Activated T-cell treated with anti-CD3 and anti-CD28 coated beads for 4 hours (primary cell): ENCODE data around the gene BPIFB4.
"Not testable (repeated sequence)": the region's sequence is repeated elsewhere in the genome, so short reads cannot be mapped to it uniquely, and the experiment has no call there.

Source experiments
- DNase-seq: peaks from one replicate; pipeline ENCODE4 v3.0.0-alpha.2; 2020

Gene BPIFB4

DNA sequence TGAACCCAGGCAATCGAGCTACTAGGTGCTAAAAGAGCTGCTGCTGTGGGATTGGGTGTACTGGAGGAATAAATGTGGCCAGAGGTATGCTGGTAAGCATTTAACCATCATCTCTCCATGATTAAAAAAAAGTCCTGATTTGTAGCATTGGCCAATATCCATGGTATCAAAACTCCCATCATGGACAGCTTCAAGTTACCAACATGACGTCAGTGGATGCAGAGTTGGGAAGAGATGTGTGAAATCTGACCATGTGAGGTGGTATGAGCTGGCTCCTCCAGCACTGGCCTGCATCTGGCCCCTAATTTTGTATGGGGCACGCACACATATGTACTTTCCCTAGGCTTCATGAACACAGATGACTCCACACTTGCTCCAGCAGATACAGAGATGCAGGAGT is 11.7 kb downstream of the BPIFB4 start:
- no peak for DNase-seq

GRCh38 chr20:33091693-33092092 is 12.2 kb downstream of the BPIFB4 start:
- DNase-seq = no peak

GRCh38 chr20:33092361-33092760 is 12.9 kb downstream of the BPIFB4 start:
- DNase-seq = no peak

- DNase-seq = no peak
These were observed 13.6 kb downstream of the BPIFB4 start for GRCh38 chr20:33093074-33093473.

DNA sequence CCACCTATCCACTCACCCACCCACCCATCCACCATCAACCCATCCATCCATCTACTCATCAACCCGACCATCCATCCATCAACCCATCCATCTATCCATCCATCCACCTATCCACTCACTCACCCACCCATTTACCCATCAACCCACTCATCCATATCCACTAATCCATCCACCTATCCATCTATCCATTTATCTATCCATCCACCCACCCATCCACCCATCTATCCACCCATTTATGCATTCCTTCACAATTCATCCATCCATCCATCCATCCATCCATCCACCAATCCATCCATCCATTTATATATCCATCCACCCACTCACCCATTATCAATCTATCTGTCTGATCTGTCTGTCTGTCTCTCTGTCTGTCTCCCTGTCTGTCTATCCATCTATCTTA is 14.1 kb downstream of the BPIFB4 start:
- DNase-seq = no peak

GRCh38 chr20:33095249-33095648 is 15.8 kb downstream of the BPIFB4 start:
- no peak for DNase-seq

- peak; percentile 7 for DNase-seq
These were observed 16.6 kb downstream of the BPIFB4 start for GRCh38 chr20:33095902-33096584.

DNA sequence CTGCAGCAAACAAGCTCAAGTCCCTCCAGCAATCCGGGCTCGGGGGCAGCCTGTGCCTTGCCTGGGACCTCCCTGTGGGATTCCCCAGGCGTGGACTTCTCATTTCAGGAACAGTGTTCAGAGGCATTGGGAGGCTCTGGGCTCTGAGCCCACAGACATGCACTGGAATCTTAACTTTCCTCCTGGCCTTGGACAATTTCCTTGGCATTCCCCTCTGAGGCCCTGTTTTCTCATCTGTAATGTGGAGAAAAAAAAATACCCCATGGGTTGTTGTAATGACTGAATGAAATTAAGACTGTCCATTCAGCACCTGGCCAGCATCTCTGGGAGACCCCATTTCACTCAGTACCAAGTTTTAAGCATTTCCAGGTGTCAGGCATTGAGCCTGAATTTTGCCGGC is 17.6 kb downstream of the BPIFB4 start:
- no peak for DNase-seq

DNA sequence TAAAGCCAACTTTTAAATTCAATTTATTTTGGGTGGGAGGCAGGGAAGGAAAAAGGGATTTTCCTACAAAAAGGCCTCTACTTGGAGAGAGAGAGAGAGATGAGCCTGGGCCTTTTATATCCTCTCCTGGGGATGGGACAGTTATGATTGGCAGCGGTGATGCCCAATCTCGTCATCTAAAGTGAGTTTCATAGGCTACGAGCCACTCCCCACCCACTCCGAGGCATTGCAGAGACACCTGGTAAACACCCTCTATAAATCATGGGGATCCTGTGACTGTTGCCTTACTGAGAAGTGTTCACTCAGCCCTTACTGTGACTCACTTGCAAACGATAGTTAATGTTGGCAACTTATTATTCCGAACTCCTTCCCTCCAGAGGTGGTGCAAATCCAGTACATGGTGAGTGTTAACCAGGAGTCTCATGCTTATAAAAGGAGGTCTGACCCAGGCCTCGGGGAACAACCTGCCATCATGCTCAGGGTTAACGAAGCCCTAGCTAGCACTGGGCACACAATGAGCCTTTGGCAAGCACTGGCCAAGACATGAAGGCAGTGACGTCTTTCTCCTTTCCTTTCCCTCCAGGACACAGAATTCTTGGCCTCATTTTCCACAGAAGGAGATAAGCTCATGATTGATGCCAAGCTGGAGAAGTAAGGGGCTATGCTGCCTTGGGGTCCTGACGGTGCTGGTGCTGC is 20.5 kb downstream of the BPIFB4 start:
- DNase-seq = no peak

- DNase-seq = no peak
These were observed 24.1 kb downstream of the BPIFB4 start for GRCh38 chr20:33103556-33103955.

DNA sequence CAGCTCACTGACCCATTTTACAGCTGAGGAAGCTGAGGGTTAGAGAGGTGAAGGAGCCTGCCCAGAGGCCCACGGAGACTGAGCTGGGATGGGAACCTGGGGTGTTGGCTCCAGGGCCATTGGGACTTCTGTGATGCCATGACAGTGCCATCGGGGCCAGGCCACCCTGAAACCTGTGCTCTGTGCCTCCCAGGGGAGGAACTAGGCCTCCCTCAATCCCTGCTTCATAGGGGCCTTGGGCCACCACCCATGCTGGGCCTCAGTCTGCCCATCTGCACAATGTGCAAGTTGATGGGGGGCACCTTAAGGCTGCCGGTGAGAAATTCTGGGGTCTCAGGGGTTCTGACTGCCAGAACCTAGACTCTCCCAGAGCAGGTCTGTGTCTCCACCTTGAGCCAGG is 24.9 kb downstream of the BPIFB4 start:
- no peak for DNase-seq

DNA sequence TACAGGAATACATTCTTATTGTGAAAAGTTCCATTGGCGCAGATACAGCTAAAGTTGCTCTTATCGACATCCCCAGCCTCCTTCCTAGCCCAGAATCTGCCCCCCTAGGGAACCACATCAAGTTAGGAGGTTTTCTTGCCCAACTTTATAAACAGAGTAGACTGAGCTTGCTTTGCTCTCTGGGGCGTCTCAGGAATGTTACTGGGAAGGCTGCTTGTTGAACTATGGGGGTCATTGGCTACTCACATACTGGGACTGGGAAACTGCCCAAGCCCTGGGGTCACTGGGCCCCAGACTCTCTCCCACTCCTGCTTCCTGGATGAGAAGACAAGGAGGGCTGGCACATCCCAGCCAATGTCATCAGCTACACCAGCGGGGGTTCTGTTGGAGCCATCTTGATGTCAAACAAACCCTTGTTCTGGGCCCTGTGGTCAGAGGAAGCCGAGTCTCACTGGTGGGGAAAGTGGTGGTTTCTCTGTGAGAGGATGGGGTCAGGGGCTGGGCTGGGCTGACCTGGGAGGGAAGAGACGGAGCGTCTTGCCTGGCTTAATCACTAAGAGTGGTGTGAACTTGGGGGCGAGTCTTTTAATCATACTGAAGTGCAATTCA is 26.0 kb downstream of the BPIFB4 start:
- DNase-seq = no peak

DNA sequence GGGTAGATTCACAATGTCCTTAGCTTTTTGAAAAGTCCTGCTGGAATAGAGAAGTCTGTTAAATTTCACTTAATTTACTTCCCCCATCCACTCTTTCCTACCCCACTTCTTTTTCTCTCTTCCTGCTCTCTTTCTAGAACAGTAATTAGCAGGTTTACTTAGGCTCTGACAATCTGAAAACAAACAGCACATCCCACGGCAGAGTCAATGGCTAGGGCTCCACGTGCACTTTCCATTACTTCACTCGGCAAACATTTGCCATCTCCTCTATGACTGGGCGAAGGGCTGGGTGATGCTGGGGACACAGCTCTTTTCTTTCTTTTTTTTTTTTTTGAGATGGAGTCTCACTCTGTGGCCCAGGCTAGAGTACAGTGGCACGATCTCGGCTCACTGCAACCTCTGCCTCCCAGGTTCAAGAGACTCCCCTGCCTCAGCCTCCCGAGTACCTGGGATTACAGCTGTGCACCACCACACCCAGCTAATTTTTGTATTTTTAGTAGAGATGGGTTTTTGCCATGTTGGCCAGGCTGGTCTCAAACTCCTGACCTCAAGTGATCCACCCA is 26.7 kb downstream of the BPIFB4 start:
- not testable (repeated sequence) for DNase-seq

DNA sequence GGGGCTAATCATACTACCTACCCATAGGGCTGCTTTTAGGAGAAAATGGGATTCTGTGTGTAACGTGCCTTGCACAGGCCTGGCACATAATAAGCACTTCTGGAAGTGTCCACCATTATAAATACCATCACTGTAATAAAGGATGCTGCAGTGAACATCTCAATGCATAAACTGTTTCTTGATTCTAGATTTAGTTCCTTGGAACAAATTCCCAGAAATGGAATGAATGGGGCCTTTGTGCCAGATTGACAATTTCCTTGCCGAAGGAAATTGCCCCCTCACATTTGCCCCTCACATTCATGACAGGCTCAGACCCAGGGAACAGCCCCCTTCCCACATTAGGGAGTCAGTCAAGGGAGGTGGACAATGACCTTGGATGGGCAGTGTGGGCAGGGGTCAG is 29.2 kb downstream of the BPIFB4 start:
- no peak for DNase-seq

DNA sequence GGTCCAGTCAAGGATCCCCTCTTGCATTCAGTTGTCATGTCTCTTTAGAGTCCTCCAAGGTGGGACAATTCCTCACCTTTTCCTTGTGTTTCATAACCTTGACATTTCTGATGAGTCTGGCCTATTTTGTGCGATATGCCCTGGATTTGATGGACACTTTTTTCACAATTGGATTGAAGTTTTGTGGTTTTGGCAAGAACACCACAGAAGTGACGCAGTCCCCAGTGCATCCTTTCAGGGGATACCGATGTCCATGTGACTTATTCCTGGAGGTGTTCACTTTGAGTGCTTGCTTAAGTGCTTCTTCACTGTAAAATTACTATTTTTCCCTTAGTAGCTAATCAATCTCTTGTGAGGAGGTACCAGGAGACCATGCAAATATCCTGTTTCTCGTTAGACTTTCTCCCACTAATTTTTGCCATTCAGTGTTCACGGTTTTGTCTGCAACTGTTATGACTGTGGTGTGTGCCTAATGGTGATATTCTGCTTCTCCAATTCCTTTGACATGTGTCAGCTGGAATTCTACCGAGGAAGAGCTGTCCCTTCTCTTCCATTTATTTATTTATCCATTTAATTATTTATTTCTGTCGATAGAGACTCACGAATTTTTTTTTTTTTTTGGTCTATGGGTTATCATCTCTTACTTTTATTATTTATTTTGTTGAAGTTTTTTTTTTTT is 30.8 kb downstream of the BPIFB4 start:
- DNase-seq = no peak

GRCh38 chr20:33111306-33111705 is 31.9 kb downstream of the BPIFB4 start:
- no peak for DNase-seq

DNA sequence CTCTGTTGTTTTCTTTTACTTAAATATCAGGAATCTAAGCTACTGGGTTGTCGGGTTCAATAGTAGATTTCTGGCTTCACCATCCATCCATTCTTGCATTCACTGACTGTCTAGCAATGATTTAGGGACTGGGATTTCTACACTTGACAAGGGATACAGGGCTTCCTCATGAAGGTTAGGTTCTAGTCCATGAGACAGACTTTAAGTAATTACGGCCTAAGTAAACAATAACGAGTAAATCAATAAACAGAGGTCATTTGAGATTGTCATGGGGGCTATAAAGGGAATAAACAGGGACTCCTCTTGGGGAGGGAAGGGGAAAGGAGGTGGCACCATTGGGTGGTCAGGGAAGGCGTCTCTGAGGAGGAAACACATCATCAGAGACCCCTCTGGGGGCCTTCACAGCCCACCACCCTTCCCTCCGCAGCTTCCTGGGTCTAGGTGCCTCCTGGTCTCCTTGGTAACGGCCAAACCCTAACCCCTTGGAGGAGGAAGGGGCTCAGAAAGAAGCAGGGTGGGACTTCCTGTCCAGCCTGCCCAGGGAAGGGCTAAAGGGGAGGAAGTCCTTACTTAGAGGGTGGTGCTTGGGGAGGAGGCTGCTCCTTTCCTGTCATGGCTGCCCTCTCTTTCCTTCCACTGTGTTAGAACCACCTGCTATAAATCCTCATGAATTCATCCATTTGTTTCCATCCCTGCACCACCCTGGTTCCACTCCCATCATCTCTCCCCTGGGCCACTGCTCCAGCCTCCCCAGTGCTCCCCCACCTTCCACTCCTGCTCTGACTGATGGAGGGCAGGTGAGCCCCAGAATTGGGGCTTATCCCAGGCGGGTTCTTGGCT is 33.3 kb downstream of the BPIFB4 start:
- DNase-seq = no peak

GRCh38 chr20:33113387-33113908 is 34.0 kb downstream of the BPIFB4 start:
- DNase-seq = no peak

DNA sequence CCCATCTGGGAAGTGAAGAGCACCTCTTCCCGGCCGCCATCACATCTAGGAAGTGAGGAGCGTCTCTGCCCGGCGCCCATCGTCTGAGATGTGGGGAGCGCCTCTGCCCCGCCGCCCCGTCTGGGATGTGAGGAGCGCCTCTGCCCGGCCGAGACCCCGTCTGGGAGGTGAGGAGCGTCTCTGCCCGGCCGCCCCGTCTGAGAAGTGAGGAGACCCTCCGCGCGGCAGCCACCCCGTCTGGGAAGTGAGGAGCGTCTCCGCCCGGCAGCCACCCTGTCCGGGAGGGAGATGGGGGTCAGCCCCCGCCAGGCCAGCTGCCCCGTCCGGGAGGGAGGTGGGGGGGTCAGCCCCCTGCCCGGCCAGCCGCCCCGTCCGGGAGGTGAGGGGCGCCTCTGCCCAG is 36.1 kb downstream of the BPIFB4 start:
- DNase-seq = not testable (repeated sequence)

GRCh38 chr20:33119725-33120720 is 40.6 kb downstream of the BPIFB4 start:
- no peak for DNase-seq

GRCh38 chr20:33120934-33121333 is 41.5 kb downstream of the BPIFB4 start:
- DNase-seq = no peak
